Mesothelial cell of epicardium (in vitro differentiated cells): Measurements from ENCODE around the gene FAHD1. TPM values are rescaled to one million over a fixed set of nuclear protein-coding genes. Genes with fewer than 3 reads are reported as not detected.

Source experiments
- DNase-seq, 2 experiments: peaks; one replicate each; pipeline ENCODE4 v3.0.0; 2021; ENCODE audit warnings: low spot score in 2 of 2; ENCODE audit not compliant: unreplicated experiment in 2 of 2
- H3K27ac Mint-ChIP-seq: 2 replicates; pipeline ENCODE4 v1.8.0; 2021; ENCODE audit warnings: mixed read lengths
- H3K27me3 Mint-ChIP-seq: 2 replicates; pipeline ENCODE4 v1.8.0; 2021; ENCODE audit warnings: low read depth, mixed read lengths
- H3K36me3 Mint-ChIP-seq: 2 replicates; pipeline ENCODE4 v1.8.0; 2021; ENCODE audit warnings: mixed read lengths
- H3K4me1 Mint-ChIP-seq: 2 replicates; pipeline ENCODE4 v1.8.0; 2021; ENCODE audit warnings: mixed read lengths
- H3K4me3 Mint-ChIP-seq: 2 replicates; pipeline ENCODE4 v1.8.0; 2021; ENCODE audit warnings: mild to moderate bottlenecking, moderate library complexity, mixed read lengths
- H3K9me3 Mint-ChIP-seq: 2 replicates; pipeline ENCODE4 v1.8.0; 2021; ENCODE audit warnings: mixed read lengths
- total RNA-seq: library from RNA; stranded (reverse); gene quantifications from 3 replicates; pipeline ENCODE4 v1.2.1, GENCODE V29; 2021
- TF ChIP-seq, protein P1 (sequence below): fragments of 200-600 bp; sonication (generic); IDR thresholded peaks from one replicate; pipeline ENCODE4 v1.5.0; 2021; ENCODE audit warnings: antibody characterized with exemption; ENCODE audit not compliant: unreplicated experiment

FAHD1 gene
- total RNA-seq, 1 donor from 2014 or later = 23.1 TPM

DNA sequence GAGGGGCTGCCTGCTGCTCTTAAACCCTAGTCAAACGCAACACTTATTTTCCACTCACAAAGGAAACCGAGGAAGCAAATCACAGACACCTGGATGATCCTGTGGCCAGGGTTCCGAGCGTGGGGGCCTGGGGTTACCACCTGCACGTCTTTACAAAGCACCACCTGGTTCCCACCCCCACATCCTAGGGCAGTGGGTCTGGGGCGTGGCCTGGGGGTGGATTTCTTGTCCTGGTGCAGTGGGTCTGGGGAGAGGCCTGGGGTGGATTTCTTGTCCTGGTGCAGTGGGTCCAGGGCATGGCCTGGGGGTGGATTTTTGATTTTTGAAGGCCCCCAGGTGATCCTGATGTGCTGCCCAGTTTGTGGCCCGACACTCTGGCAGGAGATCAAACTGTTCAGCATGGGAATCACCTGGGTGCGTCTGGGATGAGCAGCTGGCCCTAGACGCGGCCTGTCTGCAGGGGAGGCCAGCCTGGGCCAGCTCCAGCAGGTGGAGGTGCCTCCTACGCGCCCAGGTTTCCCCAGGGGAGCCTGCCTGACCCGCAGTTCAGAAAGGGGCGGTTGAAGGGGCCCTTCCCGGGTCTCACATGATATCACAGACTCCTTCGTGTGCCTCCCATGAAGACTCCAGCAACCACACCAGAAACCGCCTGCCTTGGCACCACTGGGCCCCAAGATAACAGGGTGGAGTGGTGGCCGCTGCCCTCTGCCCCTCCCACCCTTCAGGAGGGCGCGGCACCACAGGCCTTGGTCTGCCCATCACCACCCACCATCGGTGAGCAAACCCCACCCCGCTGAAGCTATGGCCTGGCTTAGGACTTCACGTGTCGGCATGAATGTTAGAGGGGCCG, 6.7 kb upstream of the FAHD1 start:
- no peak for DNase-seq
- H3K27me3 Mint-ChIP-seq = no peaks in the 10 kb centered on the region
- no peaks in the 10 kb centered on the region for H3K4me1 Mint-ChIP-seq

DNA sequence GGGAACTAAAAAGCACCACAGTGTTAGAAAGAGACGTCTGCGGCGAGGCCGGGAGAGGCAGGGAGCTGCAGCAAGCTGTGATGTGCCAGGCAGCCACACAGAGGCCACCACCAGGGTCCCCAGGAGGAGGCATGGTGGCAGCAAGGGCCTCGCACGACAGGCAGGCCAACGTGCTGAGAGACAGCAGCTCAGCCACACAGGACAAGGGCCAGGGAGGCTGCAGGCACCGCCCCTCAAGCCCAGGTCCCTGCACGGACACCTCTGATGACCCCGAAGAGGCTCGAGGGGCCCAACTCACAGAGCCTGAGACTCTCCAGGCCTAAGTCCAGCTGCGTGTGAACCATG, 6.1 kb upstream of the FAHD1 start:
- DNase-seq = no peak
- H3K27ac Mint-ChIP-seq = no peak overlapping the region
- no peaks in the 10 kb centered on the region for H3K9me3 Mint-ChIP-seq
- TF ChIP-seq, protein P1, sequence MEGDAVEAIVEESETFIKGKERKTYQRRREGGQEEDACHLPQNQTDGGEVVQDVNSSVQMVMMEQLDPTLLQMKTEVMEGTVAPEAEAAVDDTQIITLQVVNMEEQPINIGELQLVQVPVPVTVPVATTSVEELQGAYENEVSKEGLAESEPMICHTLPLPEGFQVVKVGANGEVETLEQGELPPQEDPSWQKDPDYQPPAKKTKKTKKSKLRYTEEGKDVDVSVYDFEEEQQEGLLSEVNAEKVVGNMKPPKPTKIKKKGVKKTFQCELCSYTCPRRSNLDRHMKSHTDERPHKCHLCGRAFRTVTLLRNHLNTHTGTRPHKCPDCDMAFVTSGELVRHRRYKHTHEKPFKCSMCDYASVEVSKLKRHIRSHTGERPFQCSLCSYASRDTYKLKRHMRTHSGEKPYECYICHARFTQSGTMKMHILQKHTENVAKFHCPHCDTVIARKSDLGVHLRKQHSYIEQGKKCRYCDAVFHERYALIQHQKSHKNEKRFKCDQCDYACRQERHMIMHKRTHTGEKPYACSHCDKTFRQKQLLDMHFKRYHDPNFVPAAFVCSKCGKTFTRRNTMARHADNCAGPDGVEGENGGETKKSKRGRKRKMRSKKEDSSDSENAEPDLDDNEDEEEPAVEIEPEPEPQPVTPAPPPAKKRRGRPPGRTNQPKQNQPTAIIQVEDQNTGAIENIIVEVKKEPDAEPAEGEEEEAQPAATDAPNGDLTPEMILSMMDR = no peak
- H3K27me3 Mint-ChIP-seq = no peaks in the 10 kb centered on the region
- peaks cover 4% of the 10 kb centered on the region for H3K4me1 Mint-ChIP-seq
- H3K4me3 Mint-ChIP-seq = no peak overlapping the region
- no peaks in the 10 kb centered on the region for H3K36me3 Mint-ChIP-seq

More for the DNA sequence above, 6.7 kb upstream of the FAHD1 start:
- Mint-ChIP-seq H3K27ac (no peak overlapping the region), H3K4me3 (no peak overlapping the region), H3K9me3 (no peaks in the 10 kb centered on the region), H3K36me3 (peaks cover 4% of the 10 kb centered on the region)
- TF ChIP-seq, protein P1 = no peak

DNA sequence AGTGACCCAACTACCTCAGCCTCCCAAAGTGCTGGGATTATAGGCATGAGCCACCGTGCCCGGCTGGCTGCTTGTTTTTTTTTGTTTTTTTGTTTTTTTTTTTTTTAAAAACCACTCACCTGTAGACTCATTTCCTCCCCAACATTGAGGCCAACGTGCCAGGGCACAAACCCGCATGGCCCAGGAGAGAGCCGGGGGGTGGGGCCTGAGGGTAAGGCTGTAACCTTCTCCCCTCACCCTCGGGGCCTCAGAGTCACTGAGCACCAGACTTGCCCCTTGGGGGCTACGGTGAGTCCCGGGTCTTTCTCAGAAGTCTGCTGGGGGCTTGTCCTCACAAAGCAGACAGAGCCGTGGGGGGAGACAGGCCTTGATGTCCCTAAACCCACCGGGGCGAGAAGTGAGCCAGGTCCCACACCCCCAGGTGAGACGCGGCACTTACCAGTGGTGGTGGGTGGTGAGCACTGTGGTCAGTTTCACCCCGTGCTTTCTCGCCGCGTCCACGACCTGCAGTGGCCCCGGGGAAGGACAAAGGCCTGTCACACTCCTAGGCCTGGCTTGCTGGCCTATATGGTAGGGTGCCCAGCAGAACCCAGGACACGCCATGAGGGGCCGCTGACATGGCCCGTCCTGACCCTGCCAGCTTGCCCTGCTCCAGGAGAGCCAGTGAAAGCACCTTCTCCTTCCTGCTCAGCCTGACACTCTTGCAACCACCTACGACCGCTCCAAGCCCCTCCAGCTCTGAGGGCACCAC, 5.0 kb upstream of the FAHD1 start:
- H3K9me3 Mint-ChIP-seq = no peaks in the 10 kb centered on the region
- DNase-seq = no peak
- no peaks in the 10 kb centered on the region for H3K27me3 Mint-ChIP-seq
- no peak overlapping the region for H3K27ac Mint-ChIP-seq
- TF ChIP-seq, protein P1 = no peak
- peaks cover 4% of the 10 kb centered on the region for H3K4me1 Mint-ChIP-seq
- H3K36me3 Mint-ChIP-seq = no peaks in the 10 kb centered on the region
- H3K4me3 Mint-ChIP-seq = no peak overlapping the region

DNA sequence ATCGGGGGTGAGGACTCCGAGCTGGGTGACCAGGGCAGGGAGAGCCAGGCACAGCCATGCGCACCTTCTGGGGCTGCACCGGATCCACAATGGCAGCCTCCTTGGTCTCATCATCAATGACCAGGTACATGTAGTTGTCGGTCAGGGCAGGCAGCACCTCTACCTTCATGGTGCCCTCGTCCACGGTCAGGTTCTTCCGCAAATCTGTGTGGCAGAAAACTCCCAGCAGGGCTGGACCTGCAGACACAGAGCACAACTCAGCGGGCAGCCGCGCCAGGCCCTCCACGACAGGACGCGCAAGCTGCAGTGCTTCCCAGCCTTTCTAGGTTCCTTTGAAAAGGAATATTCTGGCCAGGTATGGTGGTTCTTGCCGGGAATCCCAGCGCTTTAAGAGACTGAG, 4.2 kb upstream of the FAHD1 start:
- Mint-ChIP-seq H3K36me3 (no peaks in the 10 kb centered on the region), H3K27ac (no peak overlapping the region), H3K9me3 (no peaks in the 10 kb centered on the region), H3K4me3 (no peak overlapping the region), H3K27me3 (no peaks in the 10 kb centered on the region), H3K4me1 (peaks cover 10% of the 10 kb centered on the region)
- no peak for DNase-seq
- TF ChIP-seq, protein P1 = no peak

DNA sequence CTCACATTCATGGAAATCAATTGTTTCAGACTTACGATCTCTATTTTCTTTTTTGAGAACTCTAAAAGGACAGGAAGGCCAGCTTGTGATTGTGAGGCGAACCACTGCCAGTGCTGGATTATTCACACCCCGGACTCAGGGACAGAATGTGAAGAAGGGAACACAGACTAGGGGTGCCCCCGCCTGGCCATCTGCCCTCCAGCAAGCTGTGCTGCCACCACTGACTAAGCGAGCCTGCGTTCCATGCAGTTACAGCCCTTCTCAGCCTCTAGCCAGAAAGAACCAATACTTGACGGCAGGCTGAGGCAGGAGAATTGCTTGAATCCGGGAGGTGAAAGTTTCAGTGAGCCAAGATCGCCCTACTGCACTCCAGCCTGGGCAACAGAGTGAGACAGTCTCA, 3.2 kb upstream of the FAHD1 start:
- no peaks in the 10 kb centered on the region for H3K9me3 Mint-ChIP-seq
- H3K27ac Mint-ChIP-seq = no peak overlapping the region
- H3K4me1 Mint-ChIP-seq = peaks cover 17% of the 10 kb centered on the region
- no peak overlapping the region for H3K4me3 Mint-ChIP-seq
- H3K36me3 Mint-ChIP-seq = no peaks in the 10 kb centered on the region
- H3K27me3 Mint-ChIP-seq = no peaks in the 10 kb centered on the region
- TF ChIP-seq, protein P1 = no peak
- no peak for DNase-seq
